Mucosa of descending colon (tissue), 3 donors: Measurements from ENCODE around the gene HOXB3. TPM values are rescaled to one million over a fixed set of nuclear protein-coding genes. Genes with fewer than 3 reads are reported as not detected.
A peak's percentile ranks its signal among the peaks of the same experiment; 100 is the strongest.

Experiments
- ATAC-seq: fragments of 200-7000 bp; cut with Tn5 transposase; one replicate; pipeline ENCODE4 v1.9.1; 2020; ENCODE audit warnings: mild to moderate bottlenecking, moderate library complexity
- DNase-seq, 3 donors: peaks; one replicate each; pipeline ENCODE4 v3.0.0-alpha.2; 2020
- H3K36me3 ChIP-seq: fragments of 200-600 bp; one replicate; pipeline ENCODE4 v1.8.0; 2021; ENCODE audit warnings: low read depth, mild to moderate bottlenecking
- H3K4me1 ChIP-seq: fragments of 200-600 bp; one replicate; pipeline ENCODE4 v1.8.0; 2021; ENCODE audit warnings: low read depth, mild to moderate bottlenecking
- H3K4me3 ChIP-seq: fragments of 200-600 bp; one replicate; pipeline ENCODE4 v1.8.0; 2021; ENCODE audit warnings: mild to moderate bottlenecking
- H3K9me3 ChIP-seq: fragments of 200-600 bp; one replicate; pipeline ENCODE4 v1.8.0; 2021; ENCODE audit warnings: mild to moderate bottlenecking
- intact Hi-C, 2 donors: fragments of 100-400 bp; cut with DNase I in 1 of 2; cut with micrococcal nuclease in 1 of 2; formaldehyde crosslinking; loops; one replicate each; pipeline versions ENCODE4 v1.11.0 to v1.11.1; 2022; cut with DNase I, micrococcal nuclease
- total RNA-seq, 3 donors: library from RNA; stranded (reverse); fragmentation: NEBNext Ultra II Directional in 2 of 3; extraction: Animal tissue kit (Norgen Biotek cat#: 25700) in 2 of 3; gene quantifications; one replicate each; pipeline versions ENCODE4 v1.2.1 to v1.2.4, GENCODE V29; 2021 to 2023
- TF ChIP-seq, protein P1 (sequence below): fragments of 200-600 bp; IDR thresholded peaks from one replicate; pipeline ENCODE4 v1.8.0; 2022; ENCODE audit warnings: antibody characterized with exemption, mild to moderate bottlenecking
- donor health status: DM: no; HTN: no; CAD: no; lungs with moderate emphysema.
- donor health status: DM: no; HTN: no; CAD: no.
- donor health status: DM: no; HTN: yes; CAD: no.

Gene HOXB3
- total RNA-seq, 3 donors from 2014 or later: 42.4 to 64.8 (median 43.4) TPM

DNA sequence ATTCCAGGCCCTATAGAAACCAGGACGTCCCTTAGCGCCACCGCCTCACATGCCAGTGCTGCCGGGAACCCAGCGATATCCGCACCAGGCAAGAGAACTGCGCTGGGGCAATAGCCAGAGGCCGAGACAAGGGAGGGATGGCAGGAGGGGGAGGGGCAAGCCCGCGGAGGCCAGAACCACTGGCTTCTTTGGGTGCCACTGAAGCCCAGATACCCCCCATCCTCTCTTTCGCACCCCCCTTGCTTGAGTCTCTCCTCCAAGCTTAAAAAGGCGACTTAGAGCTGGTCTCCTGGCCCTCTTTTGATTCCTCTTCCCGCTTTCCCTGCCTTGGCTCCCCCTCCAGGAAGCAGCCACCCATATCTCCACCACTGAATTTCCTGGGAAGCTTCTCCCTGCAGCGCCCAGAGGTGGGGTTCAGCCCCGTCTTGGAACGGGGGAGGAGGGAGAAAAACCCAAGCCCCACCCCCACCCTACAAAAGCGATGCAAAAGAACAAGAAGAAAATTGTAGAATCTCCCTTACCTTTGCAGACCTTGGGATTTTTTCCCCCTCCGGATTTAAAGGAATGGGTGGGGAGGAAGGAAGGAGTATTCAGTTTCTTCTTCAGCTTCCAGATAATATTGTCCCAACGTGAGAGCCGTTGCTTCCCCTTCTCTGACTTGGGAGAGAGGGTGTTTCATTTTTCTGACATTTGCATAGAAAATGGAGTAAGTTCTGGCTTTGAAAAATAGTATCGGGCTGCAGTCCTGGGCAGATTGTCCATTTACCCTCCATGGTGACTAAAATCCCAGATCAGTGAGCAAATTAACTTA is 14.1 kb upstream of the HOXB3 start:
- DNase-seq (peak; percentile 77 to 84 (median 81)), ATAC-seq (peak; percentile 69)
- TF ChIP-seq, protein P1, sequence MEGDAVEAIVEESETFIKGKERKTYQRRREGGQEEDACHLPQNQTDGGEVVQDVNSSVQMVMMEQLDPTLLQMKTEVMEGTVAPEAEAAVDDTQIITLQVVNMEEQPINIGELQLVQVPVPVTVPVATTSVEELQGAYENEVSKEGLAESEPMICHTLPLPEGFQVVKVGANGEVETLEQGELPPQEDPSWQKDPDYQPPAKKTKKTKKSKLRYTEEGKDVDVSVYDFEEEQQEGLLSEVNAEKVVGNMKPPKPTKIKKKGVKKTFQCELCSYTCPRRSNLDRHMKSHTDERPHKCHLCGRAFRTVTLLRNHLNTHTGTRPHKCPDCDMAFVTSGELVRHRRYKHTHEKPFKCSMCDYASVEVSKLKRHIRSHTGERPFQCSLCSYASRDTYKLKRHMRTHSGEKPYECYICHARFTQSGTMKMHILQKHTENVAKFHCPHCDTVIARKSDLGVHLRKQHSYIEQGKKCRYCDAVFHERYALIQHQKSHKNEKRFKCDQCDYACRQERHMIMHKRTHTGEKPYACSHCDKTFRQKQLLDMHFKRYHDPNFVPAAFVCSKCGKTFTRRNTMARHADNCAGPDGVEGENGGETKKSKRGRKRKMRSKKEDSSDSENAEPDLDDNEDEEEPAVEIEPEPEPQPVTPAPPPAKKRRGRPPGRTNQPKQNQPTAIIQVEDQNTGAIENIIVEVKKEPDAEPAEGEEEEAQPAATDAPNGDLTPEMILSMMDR: no peak
- Histone ChIP-seq H3K4me1 (peaks cover 22% of the 10 kb centered on the region), H3K36me3 (no peaks in the 10 kb centered on the region), H3K4me3 (peak overlapping the region; percentile 54), H3K9me3 (no peaks in the 10 kb centered on the region)
- intact Hi-C loops: no loop called here

DNA sequence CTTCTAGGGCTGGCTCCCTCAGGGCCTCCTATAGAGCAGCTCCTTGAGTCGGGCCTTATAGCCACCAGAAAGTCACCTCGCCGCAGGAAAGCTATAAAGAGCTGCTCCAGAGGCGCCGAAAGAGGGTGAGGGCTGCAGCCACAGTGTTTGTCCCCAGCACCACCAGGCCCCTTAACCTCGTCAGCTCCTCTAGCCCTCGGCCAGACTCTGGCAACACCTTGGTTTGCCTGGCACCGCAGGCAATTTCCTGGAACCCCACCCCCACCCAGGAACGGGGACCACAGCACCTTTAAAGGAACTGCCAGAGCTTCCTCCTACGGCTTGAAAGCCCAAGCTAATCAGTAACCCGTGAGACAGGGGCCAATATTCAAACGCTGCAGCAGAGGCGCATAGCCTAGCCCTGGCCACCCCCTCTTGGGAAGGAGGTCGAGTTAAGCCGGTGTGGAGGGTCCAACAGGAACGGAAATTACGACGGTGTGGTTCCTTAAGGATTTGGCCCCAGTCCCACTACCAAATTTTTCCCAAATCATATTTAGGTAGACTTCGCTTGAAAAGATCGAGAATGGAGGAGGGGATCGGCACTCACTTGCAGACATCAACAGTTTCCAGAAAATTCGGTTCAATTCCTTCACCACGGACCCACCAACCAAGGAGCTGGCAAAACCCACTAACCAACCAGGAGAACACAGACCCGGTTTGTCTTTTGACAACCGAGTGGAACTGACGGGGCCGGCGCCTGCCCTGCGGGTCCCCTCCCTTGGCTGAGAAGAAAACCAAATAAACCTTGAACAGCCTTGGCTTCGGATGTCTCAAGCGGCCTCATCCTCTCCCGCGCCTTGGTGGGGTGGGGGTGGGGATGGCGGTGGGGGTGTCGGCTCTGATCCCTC is 11.7 kb upstream of the HOXB3 start:
- DNase-seq: peak; percentile 81 to 82 (median 82)
- intact Hi-C loops: no loop called here
- Histone ChIP-seq H3K9me3 (no peaks in the 10 kb centered on the region), H3K4me1 (peaks cover 34% of the 10 kb centered on the region), H3K36me3 (no peaks in the 10 kb centered on the region), H3K4me3 (peak overlapping the region; percentile 54)
- TF ChIP-seq, protein P1: no peak
- peak; percentile 59 for ATAC-seq

DNA sequence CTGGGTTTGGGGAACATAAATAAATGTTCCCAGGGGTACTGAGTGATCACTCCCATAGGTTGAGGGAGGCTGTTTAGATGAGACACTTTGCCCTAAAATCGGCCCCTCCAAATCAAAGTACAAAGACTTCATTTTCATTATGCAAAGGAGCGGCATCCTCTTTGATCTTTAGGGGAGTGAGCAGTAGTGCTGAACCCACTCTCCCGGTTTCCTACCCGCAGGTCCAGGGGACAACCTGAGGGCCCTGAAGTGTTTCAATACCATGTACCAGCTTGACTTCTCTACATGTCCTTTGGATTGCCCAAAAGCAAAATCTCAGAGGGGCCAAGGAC is 11.1 kb upstream of the HOXB3 start:
- TF ChIP-seq, protein P1: no peak
- Histone ChIP-seq H3K36me3 (no peaks in the 10 kb centered on the region), H3K9me3 (no peaks in the 10 kb centered on the region), H3K4me3 (no peak overlapping the region), H3K4me1 (peaks cover 34% of the 10 kb centered on the region)
- intact Hi-C loops: no loop called here
- DNase-seq: no peak
- ATAC-seq: no peak

DNA sequence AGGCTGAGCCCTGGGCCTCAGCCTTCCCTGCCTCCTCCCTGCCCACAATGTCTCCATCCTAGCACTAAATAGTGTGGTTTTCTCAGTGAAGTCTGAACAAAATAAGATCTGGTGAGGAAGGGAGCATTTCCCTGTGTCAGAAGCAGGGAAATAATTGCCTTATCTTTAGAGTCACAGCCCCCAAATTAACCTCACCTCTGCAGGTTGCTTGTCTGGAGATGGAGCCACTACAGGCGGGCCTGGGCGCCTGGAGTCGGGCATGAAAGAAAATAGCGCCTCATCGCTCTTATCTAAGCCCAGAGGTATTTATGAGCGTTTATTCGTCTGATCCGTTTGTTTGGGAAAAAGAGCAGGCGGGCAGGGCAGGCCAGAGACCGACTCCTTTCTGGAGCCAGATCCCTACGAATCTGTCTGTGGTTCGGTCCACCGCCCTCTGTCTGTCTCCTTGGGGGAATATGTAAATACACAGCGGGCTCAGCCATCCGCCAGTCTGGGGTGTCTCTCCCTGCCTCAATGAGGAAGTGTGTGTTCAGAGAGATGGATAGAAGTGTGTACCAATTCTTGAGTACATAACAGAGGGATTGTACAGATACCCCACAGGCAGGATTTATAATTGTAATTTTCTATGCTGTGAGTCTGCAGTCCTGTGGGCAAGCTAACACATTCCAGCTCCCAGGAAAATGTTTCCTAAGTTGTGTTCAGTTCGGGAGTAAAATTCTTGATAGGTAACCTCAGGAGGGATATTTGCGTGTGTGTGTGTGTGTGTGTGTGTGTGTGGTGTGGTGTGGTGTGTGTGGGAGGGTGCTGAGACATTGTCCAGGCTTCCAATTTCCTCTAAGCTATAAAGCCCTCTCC is 10.4 kb upstream of the HOXB3 start:
- TF ChIP-seq, protein P1: no peak
- peak in 2 of 3 donors; percentile 56 to 60 for DNase-seq

DNA sequence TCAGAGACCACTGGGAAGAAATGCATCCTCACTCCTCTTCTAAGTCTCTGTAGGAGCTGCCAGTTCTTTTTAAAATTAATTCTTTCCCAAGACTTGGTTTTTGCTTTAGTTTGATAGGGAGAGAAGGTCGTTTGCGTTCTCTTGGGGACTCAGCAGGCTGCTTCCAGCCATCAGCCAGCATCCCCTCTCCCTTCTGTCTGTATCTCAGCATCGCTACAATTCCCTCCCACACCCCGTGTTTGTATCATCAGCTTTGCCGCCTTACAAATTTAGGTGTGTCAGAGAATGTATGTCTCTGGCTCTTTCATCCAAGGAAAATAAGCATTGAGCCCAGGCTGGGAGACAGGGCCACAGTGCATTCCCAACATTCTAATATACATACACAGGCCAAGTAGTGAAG is 9.3 kb upstream of the HOXB3 start:
- no peak for ATAC-seq

More for the DNA sequence above, 10.4 kb upstream of the HOXB3 start:
- intact Hi-C loops: no loop called here
- no peak for ATAC-seq
- Histone ChIP-seq H3K9me3 (no peaks in the 10 kb centered on the region), H3K4me1 (peaks cover 33% of the 10 kb centered on the region), H3K36me3 (peaks cover under 1% of the 10 kb centered on the region), H3K4me3 (no peak overlapping the region)

More for the DNA sequence above, 9.3 kb upstream of the HOXB3 start:
- Histone ChIP-seq H3K9me3 (no peaks in the 10 kb centered on the region), H3K4me3 (no peak overlapping the region), H3K4me1 (peaks cover 37% of the 10 kb centered on the region), H3K36me3 (peaks cover 5% of the 10 kb centered on the region)
- TF ChIP-seq, protein P1: no peak
- DNase-seq: no peak
- intact Hi-C loops: no loop called here
